GM18526 (cell line): ENCODE measurements around the gene BABAM2.

Source experiments
- POLR2A ChIP-seq: IDR thresholded peaks from 3 replicates; pipeline ENCODE4 v1.6.1; 2011; ENCODE audit not compliant: insufficient read length; ENCODE audit errors: extremely low read depth

Gene BABAM2

DNA sequence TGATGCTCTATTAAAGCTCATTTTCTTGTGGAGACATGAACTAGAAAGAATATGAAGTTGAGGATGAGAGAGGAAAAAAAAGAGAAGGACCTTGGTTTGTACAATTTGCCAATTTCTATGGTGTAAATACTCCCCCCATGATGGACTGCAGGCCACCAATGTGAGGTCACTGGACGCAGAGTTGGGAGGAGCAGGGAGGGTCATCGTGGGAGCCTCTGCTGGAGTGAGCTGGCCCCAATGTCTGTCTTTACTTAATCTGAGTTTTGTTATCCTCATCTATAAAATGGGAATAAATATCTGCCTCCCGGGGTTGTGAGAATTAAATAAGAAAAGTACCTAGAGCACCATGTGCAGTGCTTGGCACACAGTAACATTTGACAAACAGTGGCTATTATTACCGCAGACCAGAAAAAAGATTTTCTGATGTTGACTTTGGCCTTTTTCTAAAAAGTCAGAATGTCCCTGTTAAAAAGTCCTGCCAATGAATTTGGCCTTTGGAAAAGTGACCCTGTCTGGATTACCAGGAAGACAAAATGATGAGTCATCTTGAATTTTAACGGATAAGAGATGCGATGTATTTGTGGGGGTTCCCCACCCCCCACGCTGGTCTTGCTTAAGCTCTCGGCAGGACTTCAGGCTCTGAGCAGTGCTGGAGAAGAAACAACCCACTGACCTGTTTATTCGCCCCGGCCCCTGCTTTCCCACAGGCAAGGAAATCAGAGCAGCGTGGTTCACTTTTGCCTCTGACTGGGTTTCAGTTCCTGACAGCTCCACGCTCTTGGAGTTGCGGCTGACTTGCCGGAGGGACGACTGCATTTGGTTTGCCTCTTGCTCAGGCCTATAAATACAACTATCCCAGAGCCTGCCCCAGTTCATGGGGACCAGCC lies 451.8 kb downstream of the BABAM2 start:
- no peak for TF ChIP-seq POLR2A

DNA sequence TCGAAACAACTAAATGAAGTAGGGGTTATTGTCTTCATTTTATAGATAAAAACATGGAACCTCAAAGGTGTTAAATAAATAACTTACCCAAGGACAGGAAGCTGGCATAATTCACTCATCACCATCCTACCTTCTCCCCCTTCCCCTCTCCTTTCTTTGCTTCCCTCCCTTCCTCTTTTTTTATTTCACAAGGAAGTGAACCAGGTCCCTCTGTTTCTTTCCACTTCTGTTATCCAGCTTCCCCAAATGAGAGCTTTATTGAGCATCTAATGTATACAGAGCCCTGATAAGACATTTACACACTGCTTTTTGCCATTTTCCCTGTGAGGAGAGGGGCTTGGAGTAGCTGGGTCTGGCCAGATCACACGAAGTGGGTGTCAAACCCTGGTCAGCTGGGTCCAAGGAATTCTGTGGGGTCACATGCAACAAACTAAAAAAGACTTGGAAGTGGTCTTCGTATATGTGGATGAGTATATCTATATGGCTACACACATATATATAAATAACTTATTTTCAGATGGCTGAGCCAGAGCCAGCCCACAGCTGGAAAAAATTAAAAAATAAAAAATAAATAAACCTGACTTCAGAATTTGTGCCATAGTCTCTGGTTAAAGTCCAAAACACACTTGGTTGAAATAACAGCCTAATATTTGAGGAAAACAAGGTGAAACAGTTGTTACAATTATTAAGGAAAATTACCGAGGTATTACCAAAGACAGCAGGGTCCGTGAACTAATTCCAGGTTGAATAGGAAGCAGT lies 452.8 kb downstream of the BABAM2 start:
- TF ChIP-seq POLR2A, result no peak

DNA sequence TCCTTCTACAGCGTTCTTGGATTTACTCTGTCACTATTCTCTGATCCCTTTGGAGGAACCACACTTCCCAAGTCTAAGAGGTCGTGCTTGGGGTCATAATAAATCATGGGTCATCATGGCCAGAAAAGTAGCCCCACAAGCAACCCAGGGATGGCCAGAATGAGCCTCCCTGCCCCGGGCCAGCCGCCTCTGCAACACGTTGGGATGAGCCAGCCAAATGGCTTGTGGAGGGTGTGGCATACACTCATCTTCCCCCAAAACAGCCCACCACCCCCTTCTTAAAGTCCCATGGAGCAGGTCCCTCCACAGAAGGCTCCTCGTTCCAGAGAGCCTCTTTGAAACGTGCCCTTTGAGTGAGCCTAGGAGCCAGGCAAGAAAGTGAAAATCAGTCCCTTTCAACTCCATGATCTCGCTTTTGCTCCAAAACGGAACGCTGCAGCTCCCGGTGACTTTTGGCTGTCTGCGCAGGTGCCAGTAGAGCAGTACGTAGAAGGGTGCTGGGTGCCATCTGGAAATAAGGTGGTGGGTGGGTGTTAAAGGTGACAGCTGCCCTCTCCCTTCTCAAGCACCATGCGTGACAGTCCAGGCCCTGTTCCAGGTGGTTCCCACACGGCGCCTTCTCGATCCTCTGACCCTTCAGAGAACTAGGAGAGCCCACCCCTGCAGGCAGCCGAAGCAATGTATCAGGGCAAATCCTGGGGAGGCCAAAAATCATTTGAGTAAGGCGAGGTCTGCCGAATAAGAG lies 453.6 kb downstream of the BABAM2 start:
- TF ChIP-seq POLR2A, result no peak

DNA sequence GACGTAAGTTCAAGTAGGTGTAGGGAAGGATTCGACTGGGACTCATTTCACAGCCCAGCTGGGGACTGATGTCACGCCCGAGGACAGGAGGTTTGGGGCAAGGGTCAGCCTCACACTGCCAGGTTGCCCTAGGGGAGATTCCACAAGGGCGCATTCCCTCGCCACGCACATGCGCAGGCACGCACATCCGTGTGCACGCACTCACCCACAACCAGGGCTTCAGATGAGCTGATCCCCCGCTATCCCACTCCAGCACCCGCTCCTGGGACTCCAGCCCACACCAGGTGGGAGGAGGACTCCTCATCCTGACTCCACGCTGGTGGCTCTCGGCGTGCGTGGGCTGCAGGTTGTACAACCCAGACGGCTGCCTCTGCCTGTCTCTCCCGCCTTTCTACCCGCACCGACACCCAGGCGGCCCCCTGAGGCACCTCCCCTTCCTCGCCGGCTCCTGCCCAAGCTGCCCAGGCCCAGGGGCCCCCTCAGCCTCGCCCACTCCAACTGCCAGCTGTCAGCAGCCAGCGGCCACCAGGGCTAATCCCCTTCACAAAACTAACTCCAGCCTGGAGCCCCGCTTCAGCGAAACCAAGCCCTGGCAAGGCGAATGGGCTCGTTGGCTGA lies 454.3 kb downstream of the BABAM2 start:
- no peak for TF ChIP-seq POLR2A

DNA sequence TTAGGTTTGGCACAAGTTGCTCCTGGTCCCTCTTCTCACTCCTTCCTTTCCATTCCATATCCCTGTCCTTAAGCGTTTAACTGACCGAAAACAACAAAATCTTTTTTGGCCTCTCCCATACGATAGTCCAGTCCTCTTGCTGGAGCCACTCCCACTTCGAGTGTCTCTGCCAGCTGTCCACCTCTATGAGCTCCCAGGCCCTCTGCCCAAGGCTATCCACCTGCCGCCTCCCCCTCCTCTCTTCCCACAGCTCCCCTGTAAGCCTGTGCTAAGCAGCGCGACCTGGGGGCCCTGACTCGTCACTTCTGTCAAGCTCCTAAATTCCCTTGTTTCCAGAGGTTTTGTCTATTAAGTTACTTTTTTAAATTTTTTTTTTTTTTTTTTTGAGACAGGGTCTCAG lies 455.1 kb downstream of the BABAM2 start:
- no peak for TF ChIP-seq POLR2A

DNA sequence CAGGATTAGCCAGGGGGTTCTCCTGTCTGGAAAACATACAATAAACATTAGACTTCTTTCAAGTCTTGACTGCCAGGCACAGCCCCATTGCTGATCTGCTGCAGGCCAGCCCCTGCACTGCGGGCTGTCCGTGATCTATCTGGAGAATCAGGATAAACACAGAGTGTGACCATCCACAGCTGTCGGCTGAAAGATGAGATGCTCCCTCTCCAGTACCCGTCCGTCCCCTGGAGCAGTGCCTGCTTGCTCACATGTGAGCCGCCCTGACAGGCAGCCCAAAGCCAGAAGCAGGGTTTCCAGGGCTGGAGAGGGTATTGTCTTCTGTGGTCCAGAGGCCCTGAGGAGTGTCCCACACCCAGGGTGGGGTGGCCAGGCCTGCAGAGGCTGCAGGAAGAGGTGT lies 456.1 kb downstream of the BABAM2 start:
- TF ChIP-seq POLR2A, result no peak

DNA sequence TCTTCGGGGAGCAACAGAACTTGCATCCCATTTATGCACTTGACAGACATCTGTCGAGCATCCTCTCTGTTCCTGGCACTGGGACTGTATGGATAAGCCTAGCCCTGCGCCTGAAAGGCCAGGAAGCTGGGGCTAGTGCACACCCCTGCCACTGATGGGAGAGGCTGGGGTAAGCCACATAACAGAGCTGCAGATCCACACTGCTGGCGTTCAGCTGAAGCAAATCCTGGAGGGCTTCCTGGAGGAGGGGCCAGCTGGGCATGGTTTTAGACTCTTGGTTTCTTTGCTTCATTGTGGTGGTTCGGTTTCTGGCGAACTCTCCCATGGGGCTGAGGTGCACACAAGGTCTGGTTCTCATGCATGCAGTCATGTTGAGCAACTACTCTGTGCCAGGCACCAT lies 456.7 kb downstream of the BABAM2 start:
- TF ChIP-seq POLR2A, result no peak

DNA sequence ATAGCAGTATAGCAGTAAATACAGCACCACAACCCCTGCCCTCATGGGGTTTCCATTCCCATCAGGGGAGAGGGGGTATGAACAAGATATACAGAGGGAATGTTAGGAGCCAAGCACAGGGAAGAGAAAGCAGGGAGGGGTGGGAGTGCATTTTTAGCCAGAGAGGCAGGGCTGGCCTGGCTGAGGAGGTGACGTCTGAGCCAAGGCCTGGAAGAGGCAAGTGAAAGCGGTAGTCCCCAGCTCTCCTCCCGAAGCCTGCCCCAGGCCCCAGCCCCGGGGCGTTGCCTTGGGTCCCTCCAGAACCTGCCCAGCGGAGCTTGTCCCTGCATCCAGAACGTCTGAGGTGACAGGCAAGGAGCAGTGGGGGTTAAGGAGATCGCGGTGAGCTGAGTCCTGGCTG lies 457.1 kb downstream of the BABAM2 start:
- TF ChIP-seq POLR2A, result no peak

DNA sequence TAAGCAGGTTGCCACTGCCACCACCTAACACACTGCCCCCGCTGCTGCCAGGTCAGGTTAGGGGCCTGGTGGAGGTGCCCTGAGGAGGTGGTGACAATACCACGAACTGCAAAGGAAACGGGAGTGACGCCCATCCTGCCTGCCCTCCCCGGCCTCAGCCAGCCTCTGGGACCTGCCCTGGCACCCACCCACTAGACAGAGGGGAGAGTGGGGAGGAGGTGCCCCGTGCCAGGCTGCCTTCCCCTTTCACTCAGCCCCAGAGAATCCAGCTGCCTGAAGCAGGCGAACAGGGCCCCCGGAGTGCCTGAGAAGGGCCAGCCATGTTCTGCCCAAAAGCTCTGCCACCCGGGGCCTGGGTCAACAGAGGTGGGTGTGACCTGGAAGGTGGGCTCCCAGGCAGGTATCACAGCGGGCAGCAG lies 457.6 kb downstream of the BABAM2 start:
- no peak for TF ChIP-seq POLR2A

DNA sequence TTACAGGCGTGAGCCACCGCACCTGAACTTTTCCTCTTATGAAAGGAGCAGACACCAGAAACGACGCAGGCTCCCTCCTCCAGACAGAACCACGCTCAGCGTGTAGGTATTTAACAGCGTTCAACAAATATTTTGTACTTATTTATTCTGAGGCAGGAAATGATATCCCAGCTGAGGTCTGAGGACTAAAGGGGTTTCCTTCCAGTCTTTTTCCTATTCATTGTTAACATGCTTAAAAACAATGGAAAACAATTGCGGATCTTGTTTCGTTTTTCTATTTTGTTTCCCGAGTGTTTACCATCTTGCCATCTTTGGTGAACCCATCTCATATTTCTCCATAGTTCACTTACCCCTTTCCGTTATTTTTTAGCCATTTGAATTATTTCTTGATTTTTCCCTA lies 458.4 kb downstream of the BABAM2 start:
- no peak for TF ChIP-seq POLR2A

DNA sequence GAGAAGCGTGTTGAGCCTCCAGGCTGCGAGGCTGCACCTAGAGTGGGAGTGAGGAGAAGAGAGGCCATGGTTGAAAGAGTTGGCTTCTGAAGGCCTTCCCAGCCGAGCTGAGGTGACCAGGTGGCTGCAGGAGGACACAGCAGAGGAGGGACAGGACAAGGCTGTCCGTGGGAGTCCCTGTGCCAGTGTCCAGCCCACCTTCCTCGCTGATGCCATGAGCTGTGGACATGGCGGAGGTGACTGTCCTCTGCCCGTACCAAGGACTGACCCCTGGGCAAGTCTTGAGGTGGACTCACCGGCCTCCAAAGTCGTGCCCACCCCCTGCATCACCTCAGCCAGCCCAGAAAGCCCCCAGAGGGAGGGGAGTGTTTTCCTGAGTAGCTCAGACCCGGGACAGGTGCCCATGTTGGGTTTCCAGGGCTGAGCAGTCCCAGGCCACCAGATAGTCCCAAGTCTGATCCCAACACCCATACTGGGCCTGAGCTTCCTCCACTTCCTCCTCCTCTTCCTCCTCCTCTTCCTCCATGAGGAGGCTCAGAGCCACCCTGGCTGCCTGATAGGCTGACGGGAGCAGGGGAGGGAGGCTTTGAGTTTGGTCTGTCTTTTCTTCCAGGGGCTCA lies 459.1 kb downstream of the BABAM2 start:
- no peak for TF ChIP-seq POLR2A

DNA sequence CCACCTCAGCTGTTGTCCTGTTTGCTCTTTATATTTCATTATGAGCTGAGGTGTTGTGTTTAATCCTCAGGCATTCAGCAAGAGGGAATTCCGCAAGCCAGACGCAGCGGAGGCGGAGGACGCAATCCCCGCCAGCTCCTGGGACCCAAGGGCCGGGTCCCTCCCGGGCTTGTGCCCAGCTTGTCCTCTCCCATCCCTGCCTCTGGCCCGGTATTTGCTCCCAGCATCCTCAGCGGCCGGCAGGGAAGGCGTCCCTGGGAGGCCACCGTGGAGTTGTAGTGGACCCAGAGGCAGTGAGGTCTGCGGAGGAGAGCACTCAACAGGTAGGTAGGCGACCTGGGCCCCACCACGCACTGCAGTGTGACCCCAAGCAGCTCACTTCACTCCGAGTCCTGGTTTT lies 459.7 kb downstream of the BABAM2 start:
- no peak for TF ChIP-seq POLR2A

DNA sequence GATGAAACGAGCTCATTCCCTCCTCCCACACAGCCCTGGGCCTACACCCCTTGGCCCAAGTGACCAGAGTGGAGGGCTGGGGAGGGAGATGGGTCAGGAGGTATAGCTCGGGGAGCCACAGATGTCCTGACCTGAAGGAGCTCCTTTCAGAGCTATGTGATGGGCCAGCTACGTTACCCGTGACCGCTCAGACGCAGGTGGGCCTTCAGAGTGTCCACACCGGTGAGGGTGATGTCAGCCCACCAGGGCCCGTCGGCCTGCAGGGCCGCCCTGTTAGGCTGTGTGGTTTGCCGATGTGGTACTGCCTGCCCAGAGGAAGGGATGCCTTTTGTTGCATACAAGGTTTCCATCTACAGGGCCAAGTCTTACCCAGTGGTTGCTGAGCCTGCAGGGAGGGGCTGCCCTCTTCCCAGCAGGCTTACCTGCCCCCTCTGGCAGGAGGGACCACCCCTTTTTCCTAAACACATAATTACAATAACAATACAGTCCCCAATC lies 460.3 kb downstream of the BABAM2 start:
- no peak for TF ChIP-seq POLR2A

DNA sequence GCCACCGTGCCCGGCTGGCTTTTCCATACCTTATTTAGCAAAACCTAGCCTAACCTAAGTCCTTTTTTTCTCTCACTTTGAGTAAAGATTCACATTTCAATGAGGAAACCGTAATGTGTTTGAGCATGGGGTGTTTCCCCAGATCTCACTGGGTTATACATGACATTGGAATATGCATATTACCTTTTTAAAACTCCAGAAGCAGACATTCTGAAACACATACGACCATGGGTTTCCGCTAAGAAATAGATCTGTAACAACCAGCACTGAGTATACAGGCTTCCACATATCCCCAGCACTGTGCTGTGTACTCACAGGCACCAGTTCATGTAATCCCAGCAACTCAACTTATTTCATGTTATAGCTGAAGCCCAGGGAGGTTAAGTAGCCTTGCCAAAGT lies 461.1 kb downstream of the BABAM2 start:
- no peak for TF ChIP-seq POLR2A

DNA sequence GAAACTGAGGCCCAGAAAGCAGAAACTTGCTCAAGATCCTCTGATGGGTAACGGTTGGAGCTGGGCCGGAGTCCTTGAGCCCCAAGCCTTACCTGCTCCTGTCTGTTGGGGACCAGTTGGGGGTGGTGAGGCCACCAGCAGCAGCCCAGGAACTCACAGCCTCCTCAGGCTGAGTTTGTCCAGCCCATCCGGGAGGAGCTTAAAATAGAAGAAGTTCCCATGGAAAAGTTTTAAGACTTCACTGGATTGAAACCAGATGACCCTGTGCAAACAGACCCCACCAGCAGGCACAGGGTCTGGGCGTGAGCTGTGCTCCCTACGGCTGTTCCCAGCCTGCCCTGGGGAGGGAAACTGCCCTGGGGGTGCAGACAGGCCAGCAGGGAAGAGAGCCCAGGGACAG lies 461.6 kb downstream of the BABAM2 start:
- no peak for TF ChIP-seq POLR2A

DNA sequence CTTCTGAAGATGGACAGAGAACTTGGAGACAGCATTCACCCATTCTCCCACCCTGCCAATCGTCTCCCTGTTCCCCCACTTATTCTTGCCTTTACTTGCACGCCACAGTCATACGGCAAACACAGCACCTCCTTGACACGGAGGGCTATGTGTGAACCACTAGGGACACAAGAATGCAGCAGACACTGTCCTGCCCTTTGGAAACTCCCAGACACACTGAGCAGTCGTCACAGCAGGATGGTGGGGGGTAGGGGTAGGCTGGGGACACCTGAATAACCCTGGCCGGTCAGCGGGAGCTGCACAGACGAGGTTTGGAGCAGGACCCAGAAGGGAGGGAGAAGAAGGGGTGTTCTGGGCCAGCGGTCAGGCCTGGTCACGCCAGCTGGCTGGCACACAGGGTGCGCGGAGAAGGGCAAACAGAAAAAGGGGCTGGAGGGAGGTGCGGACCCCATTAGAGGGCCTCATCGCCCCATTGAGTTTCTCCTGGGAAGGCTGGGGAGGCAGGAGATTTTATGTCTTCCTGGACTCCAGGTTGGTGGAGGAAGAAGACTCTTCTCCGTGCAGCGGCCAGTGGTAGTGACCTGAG lies 462.2 kb downstream of the BABAM2 start:
- TF ChIP-seq POLR2A, result no peak
